ENCODE results near the gene IMPA2.

IMPA2 gene

GRCh38 chr18:11991021-11991795 is 9.9 kb downstream of the IMPA2 start:
- no peak for DNase-seq

DNA sequence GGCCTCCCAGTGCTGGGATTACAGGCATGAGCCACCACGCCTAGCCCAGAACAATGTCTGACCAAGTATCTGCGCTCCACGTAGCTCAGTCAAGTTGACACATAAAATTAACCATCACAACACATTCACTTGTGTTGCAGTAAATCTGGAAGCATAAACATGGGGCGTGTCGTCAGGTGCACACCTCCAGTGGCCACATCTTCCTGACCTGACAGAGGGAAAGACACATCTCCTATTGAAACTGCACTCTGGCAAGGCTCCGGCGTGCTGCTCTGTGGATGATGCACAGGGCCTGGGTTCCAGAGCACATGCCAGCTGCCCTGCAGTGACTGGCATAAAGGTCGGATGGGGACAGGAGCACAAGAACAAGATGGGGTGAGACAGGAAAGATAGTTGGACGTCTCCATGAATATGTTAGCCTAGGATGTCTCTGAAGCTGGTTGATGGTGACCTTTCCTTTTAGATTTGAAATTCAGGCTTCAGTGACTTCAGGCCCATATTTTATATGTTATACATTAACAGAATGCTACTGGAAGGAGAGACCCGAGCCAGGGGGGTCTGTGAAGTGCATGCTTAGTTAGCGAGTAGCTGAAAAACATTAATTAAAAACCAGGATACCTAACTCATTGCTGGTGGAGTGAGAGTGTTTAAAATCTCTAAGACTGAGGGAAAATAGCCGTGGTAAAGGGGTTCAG is 10.9 kb downstream of the IMPA2 start:
- DNase-seq, result no peak

- no peak for DNase-seq
Observed at GRCh38 chr18:11993264-11993916, 12.1 kb downstream of the IMPA2 start.

GRCh38 chr18:11994336-11994702 is 13.0 kb downstream of the IMPA2 start:
- no peak for DNase-seq

DNA sequence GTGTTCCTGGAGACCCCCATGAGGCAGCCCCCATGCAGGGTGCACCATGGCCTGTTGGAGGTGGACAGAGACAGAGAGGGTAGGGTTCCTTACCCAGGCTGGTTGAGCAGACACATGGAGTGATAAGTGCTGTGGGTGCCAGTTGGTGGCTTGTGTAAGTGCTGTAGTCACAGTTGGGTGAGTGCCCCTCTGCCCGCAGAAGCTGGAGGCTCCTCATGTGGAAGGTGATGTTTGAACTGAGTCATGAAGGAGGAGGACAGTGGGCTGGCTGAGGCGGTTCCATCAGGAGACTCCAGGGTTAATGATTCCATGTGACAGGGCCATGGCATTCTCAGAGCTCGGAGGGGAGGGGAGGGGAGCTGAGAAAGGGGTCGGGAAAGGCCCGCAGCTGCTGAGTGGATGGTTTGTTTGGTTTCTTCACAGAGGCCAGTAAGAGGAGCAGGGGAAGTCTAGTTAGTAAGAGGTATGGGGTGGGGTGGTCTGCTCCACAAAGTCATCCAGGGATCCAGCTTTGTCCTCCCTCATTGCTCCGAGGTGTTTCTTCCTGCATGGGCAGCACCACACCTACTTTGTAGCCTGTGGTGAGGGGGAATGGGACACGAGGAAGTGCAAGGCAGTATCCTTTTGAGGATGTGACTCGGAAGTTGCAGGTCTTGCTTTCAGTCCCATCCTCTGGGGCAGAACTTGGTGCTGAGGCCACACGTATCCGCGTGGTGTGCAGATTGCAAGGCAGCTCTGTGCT is 13.6 kb downstream of the IMPA2 start:
- no peak for DNase-seq

- DNase-seq, result no peak
Observed at GRCh38 chr18:11995445-11996189, 14.3 kb downstream of the IMPA2 start.

DNA sequence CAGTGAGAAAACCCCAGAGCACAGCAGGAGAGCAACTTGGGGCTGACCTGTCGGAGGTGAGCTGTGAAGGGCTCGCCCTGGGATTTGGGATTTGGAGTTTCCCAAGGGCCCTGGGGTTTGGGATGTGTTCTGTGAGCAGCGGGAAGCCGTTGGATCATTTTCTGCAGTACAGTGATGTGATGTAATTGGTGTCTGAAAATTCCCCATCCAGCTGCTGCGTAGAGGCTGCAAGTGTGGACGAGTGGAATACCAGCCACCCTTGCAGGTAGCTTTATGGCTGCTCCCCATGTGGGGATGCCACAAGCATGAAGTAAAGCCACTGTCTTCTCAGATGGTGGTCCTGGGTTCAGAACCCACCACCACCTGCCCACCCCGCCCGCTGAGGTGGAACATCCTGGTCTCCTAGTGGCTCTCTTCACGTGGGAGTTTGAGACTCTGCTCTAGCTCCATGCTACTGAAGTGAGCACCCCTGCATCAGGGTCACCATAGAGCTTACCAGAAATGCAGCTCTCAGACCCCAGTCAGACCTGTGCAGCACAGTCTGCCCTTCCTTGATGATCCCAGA is 15.0 kb downstream of the IMPA2 start:
- no peak for DNase-seq

- DNase-seq, result no peak
Observed at GRCh38 chr18:11996907-11997306, 15.6 kb downstream of the IMPA2 start.

- no peak for DNase-seq
Observed at GRCh38 chr18:11997466-11997865, 16.2 kb downstream of the IMPA2 start.

DNA sequence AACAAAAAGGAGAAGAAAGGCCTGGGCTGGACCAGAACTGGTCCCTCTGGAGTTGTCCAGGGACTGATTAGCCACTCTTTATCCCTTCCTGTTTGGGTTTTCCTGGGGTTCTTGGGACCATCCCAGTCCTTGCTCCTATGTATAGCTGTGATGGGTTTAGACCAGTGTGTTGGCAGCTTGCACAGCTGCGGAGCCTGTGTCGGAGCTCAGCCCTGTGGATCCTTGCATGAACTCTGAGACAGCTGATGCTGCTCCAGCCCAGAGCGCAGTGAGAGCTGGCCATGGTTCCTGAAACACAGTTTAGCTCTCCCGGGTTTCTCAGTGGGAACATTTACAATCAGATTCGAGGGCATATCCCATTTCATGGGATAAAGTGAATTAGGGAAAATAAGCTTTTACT is 16.9 kb downstream of the IMPA2 start:
- no peak for DNase-seq

DNA sequence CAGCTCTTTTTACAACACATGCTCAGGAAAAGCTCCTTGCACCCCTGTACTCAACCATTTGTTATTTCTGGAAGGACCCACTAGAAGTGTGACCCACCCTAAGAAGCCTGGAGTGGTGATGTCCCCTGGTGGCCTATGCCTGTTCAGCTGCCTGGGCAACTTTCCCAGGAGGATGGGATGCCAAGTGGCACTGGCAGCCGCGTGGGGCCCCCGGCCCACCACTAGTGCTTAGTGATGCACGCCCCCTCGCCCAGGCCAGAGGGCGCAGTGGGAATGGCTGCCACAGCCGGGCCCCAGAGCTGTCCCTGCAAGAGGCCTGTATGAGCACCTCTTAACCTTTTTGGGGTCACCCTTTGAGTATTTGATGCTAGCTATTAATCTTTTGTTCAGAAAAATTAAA is 18.1 kb downstream of the IMPA2 start:
- DNase-seq, result no peak

GRCh38 chr18:12000072-12000659 is 18.9 kb downstream of the IMPA2 start:
- no peak for DNase-seq

DNA sequence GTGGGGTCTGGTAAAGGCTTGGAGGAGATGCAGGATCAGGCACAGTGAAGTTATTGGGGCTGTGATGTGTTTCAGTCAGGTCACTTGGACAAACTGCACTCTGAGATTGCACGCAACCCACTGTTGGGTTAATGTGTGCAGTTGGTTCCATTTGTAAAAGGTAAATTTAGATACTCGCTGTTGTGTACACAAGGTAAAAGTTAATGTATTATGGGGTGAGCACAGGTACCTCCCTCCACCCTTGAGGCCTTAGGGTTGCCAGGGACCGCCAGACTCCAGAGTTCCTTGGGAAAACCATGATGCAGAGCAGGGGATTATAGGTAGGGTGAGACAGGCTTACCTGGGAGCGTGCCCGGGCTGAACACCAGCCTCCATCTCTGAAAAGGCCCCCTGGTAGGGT is 20.1 kb downstream of the IMPA2 start:
- no peak for DNase-seq

DNA sequence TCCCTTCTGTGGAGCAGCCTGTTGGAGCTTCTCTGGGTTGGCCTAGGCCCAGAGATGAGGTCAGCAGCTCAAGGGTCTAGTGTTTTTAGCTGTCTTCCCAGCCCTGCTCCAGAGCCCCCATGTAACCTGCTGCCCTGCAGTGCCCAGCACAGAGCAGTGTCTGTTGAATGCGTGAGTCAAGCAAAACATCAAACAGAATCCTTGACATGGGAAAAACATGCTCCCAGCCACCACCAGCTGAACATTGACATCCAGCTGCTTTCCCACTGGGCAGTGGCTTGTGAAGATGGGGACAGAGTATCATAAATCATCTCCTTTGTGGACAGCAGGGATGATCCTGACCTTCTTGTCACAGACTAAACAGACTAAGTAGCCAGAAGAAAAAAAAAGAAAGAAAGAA is 22.6 kb downstream of the IMPA2 start:
- DNase-seq, result no peak

DNA sequence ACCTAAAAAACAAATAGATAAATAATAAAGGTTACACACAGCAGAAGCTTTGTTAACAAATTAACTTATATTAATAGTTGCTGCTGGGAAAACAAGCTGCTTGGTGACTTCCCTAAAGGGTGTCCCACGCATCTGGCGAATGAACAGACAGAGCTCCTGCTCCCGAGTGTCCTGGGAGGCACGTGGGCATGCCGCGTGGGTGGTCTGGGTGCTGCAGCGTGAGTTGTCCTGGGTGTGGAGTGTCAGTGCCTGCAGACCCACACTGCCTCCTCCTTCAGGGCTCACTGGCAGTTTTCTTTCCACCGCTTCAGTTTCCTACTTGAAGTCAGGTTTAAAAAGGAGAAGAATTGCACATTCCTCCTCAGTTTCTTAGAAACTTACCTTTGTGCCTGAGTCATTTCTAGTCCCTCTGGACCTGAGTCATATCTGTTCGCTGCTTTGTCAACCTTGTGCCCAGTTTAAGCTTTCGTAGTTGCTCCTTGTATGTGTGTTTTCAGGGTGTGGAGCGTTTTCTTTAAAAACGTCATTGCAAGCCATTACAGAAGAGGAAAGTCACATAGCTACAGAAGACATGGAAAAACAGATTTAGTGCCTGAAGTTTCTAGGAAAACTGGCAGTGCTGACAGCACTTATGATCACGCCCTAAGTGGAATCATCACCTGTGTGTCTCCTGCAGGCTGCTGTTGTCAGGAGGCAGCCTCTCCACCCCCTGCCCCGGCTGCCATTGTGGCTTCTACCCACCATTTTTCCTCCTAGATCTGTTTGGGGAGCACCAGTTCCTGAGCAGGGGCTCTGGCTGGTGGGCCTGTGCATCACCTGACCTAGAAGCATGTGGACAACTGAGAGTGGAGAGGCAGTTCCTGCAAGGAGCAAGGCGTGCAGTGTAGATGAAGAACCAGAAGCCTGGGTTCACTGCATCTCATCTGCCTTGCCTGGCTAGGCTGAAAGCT is 24.5 kb downstream of the IMPA2 start:
- DNase-seq, result no peak

DNA sequence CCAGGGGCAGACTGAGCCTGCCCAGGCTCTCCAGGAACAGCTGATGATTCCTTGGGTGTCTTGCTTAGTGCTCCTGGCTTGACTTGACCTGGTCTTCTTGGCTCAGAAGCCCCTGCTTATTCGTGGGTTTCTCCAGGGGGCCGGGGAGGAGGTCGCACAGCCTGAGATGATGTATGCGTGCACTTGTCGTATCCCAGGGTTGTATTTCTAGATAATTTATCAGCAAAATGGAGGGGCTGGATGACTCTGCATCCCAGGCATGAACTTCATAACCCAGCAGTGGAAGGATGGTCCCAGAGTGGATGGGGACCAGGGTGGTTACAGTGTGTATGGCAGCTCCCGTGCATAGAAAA is 25.2 kb downstream of the IMPA2 start:
- DNase-seq, result no peak

- DNase-seq, result no peak
Observed at GRCh38 chr18:12007063-12007462, 25.8 kb downstream of the IMPA2 start.

GRCh38 chr18:12008181-12008767 is 27.0 kb downstream of the IMPA2 start:
- no peak for DNase-seq

- DNase-seq, result no peak
Observed at GRCh38 chr18:12008842-12009580, 27.7 kb downstream of the IMPA2 start.

Measured in NCI-H446 treated with DMSO at 0.1 percent for 48 hours (cell line).